NCI-H69 (cell line): ENCODE measurements around the gene ZNF668.
"Not testable (repeated sequence)": the region's sequence is repeated elsewhere in the genome, so short reads cannot be mapped to it uniquely, and the experiment has no call there.

ENCODE experiments used
- DNase-seq: peaks from one replicate; lab custom pipeline; 2025; lab: John Stamatoyannopoulos, UW

ZNF668 gene

GRCh38 chr16:31055613-31056012 lies 18.4 kb downstream of the ZNF668 start:
- DNase-seq: no peak

- no peak for DNase-seq
Observed at GRCh38 chr16:31052114-31052513, 21.9 kb downstream of the ZNF668 start.

GRCh38 chr16:31050280-31051030 lies 23.6 kb downstream of the ZNF668 start:
- DNase-seq: peak; percentile 40

- DNase-seq: no peak
Observed at GRCh38 chr16:31043898-31044481, 30.1 kb downstream of the ZNF668 start.

- no peak for DNase-seq
Observed at GRCh38 chr16:31043352-31043751, 30.7 kb downstream of the ZNF668 start.

GRCh38 chr16:31042866-31043265 lies 31.2 kb downstream of the ZNF668 start:
- no peak for DNase-seq

- no peak for DNase-seq
Observed at GRCh38 chr16:31038993-31039392, 35.0 kb downstream of the ZNF668 start.

GRCh38 chr16:31036691-31037090 lies 37.3 kb downstream of the ZNF668 start:
- DNase-seq: no peak

- DNase-seq: peak; percentile 88
Observed at GRCh38 chr16:31033709-31034492, 40.1 kb downstream of the ZNF668 start.

GRCh38 chr16:31032736-31033708 lies 41.0 kb downstream of the ZNF668 start, which contains the start of gene STX4:
TSS of gene STX4 (plus strand) at chr16:31033558. CDS start at chr16:31033806, 248 bp downstream.
- peak; percentile 98 for DNase-seq

GRCh38 chr16:31031276-31031675 lies 42.8 kb downstream of the ZNF668 start:
- DNase-seq: no peak

GRCh38 chr16:31029272-31029671 lies 44.8 kb downstream of the ZNF668 start:
- DNase-seq: no peak

GRCh38 chr16:31025339-31025738 lies 48.7 kb downstream of the ZNF668 start:
- DNase-seq: no peak

GRCh38 chr16:31023627-31024226 lies 50.3 kb downstream of the ZNF668 start:
- no peak for DNase-seq

- DNase-seq: no peak
Observed at GRCh38 chr16:31023252-31023602, 50.8 kb downstream of the ZNF668 start.

- no peak for DNase-seq
Observed at GRCh38 chr16:31022544-31023251, 51.3 kb downstream of the ZNF668 start.

- DNase-seq: no peak
Observed at GRCh38 chr16:31020536-31020935, 53.5 kb downstream of the ZNF668 start.

- not testable (repeated sequence) for DNase-seq
Observed at GRCh38 chr16:31017756-31018155, 56.3 kb downstream of the ZNF668 start.

- DNase-seq: no peak
Observed at GRCh38 chr16:31016018-31016417, 58.0 kb downstream of the ZNF668 start.

GRCh38 chr16:31013292-31013691 lies 60.7 kb downstream of the ZNF668 start:
- DNase-seq: not testable (repeated sequence)

GRCh38 chr16:31011815-31012214 lies 62.2 kb downstream of the ZNF668 start:
- not testable (repeated sequence) for DNase-seq
